GM23338 (cell line): ENCODE measurements around the gene DDX20. TPM values are rescaled to one million over a fixed set of nuclear protein-coding genes. Genes with fewer than 3 reads are reported as not detected.

Experiments used
- ATAC-seq: fragments of 200-7000 bp; cut with Tn5 transposase; 3 replicates; pipeline ENCODE4 v1.9.1; 2020
- DNase-seq: peaks from one replicate; pipeline ENCODE4 v3.0.0-alpha.2; 2015; ENCODE audit warnings: low spot score
- H2AFZ ChIP-seq: fragments of 200-600 bp; sonication (generic); 2 replicates; pipeline ENCODE4 v1.8.0; 2016; ENCODE audit warnings: antibody characterized with exemption, mild to moderate bottlenecking, moderate library complexity
- H3F3A ChIP-seq: fragments of 200-600 bp; sonication (generic); replicated peaks from 2 replicates; pipeline ENCODE4 v1.8.0; 2017; ENCODE audit warnings: antibody characterized with exemption, mixed run types, low read depth
- H3K27ac ChIP-seq: fragments of 200-600 bp; sonication (generic); 2 replicates; pipeline ENCODE4 v1.6.1; 2016; ENCODE audit warnings: low read depth
- H3K27me3 ChIP-seq: fragments of 200-600 bp; sonication (generic); 2 replicates; pipeline ENCODE4 v1.8.0; 2016; ENCODE audit warnings: mild to moderate bottlenecking, mixed run types, moderate library complexity; ENCODE audit not compliant: insufficient read depth
- H3K36me3 ChIP-seq: fragments of 200-600 bp; sonication (generic); 2 replicates; pipeline ENCODE4 v1.8.0; 2016; ENCODE audit warnings: mild to moderate bottlenecking; ENCODE audit not compliant: insufficient read depth
- H3K4me1 ChIP-seq: fragments of 200-600 bp; sonication (generic); 2 replicates; pipeline ENCODE4 v1.8.0; 2016; ENCODE audit warnings: mild to moderate bottlenecking, moderate library complexity; ENCODE audit not compliant: insufficient read depth
- H3K4me2 ChIP-seq: fragments of 200-600 bp; sonication (generic); 2 replicates; pipeline ENCODE4 v1.7.1; 2017; ENCODE audit warnings: mixed run types
- H3K4me3 ChIP-seq: fragments of 200-600 bp; sonication (generic); 2 replicates; pipeline ENCODE4 v1.6.1; 2016; ENCODE audit warnings: mixed run types
- H3K79me2 ChIP-seq: fragments of 200-600 bp; sonication (generic); replicated peaks from 2 replicates; pipeline ENCODE4 v1.8.0; 2017; ENCODE audit warnings: mild to moderate bottlenecking; ENCODE audit not compliant: insufficient read depth
- H3K9me2 ChIP-seq: fragments of 200-600 bp; sonication (generic); 2 replicates; pipeline ENCODE4 v1.8.0; 2017; ENCODE audit not compliant: insufficient read depth
- H4K20me1 ChIP-seq: fragments of 200-600 bp; sonication (generic); replicated peaks from 2 replicates; pipeline ENCODE4 v1.8.0; 2017; ENCODE audit warnings: mild to moderate bottlenecking; ENCODE audit not compliant: insufficient read depth
- H3K27ac Mint-ChIP-seq: 2 replicates; pipeline ENCODE4 v1.8.0; 2020; ENCODE audit warnings: inconsistent platforms, mild to moderate bottlenecking, moderate library complexity, mixed read lengths
- H3K27me3 Mint-ChIP-seq: 3 replicates; pipeline ENCODE4 v1.8.0; 2022; ENCODE audit warnings: low read depth, mild to moderate bottlenecking, moderate library complexity, mixed read lengths, inconsistent platforms; ENCODE audit not compliant: insufficient read depth, poor library complexity
- H3K36me3 Mint-ChIP-seq: 3 replicates; pipeline ENCODE4 v1.8.0; 2021; ENCODE audit warnings: low read depth, mild to moderate bottlenecking, inconsistent platforms, moderate library complexity, mixed read lengths
- H3K4me1 Mint-ChIP-seq: 3 replicates; pipeline ENCODE4 v1.8.0; 2020; ENCODE audit warnings: mild to moderate bottlenecking, inconsistent platforms, mixed read lengths
- H3K4me3 Mint-ChIP-seq: 3 replicates; pipeline ENCODE4 v1.8.0; 2021; ENCODE audit warnings: moderate library complexity, mild to moderate bottlenecking, inconsistent platforms, mixed read lengths
- H3K9me3 Mint-ChIP-seq: 3 replicates; pipeline ENCODE4 v1.8.0; 2020; ENCODE audit warnings: moderate library complexity, mild to moderate bottlenecking, inconsistent platforms, mixed read lengths
- CREB1 ChIP-seq: fragments of 250-450 bp; sonication (Bioruptor Pico); IDR thresholded peaks from 2 replicates; pipeline ENCODE4 v1.5.0; 2020; ENCODE audit warnings: low read depth, mild to moderate bottlenecking, moderate library complexity
- CTCF ChIP-seq, 2 experiments: fragments of 200-600 bp in 1 of 2; sonication (generic) in 1 of 2; conservative IDR thresholded peaks; 2 replicates each; pipeline versions ENCODE4 v1.5.1 to v1.6.1; 2016 to 2017; ENCODE audit warnings: antibody characterized with exemption in 2 of 2, low read depth in 2 of 2, mild to moderate bottlenecking in 2 of 2, moderate library complexity in 1 of 2
- ETS1 ChIP-seq: IDR thresholded peaks from 2 replicates; pipeline ENCODE4 v1.6.1; 2016; ENCODE audit warnings: antibody characterized with exemption
- EZH2 ChIP-seq: fragments of 200-600 bp; sonication (generic); IDR thresholded peaks from one replicate; pipeline ENCODE4 v1.8.0; 2017; ENCODE audit warnings: antibody characterized with exemption, mild to moderate bottlenecking, low read depth; ENCODE audit not compliant: unreplicated experiment
- EZH2phosphoT487 ChIP-seq: fragments of 200-600 bp; sonication (generic); IDR thresholded peaks from one replicate; pipeline ENCODE4 v1.8.1; 2018; ENCODE audit warnings: antibody characterized with exemption; ENCODE audit not compliant: unreplicated experiment
- JUNB ChIP-seq: IDR thresholded peaks from one replicate; pipeline ENCODE4 v1.6.1; 2016; ENCODE audit warnings: antibody characterized with exemption; ENCODE audit not compliant: unreplicated experiment
- NANOG ChIP-seq: IDR thresholded peaks from 2 replicates; pipeline ENCODE4 v1.6.1; 2016; ENCODE audit warnings: antibody characterized with exemption, borderline replicate concordance
- POLR2AphosphoS5 ChIP-seq: IDR thresholded peaks from 2 replicates; pipeline ENCODE4 v1.6.1; 2016; ENCODE audit warnings: antibody characterized with exemption, low read depth
- REST ChIP-seq: IDR thresholded peaks from one replicate; pipeline ENCODE4 v1.6.1; 2018; ENCODE audit warnings: antibody characterized with exemption; ENCODE audit not compliant: unreplicated experiment
- STAT1 ChIP-seq: IDR thresholded peaks from one replicate; pipeline ENCODE4 v1.6.1; 2016; ENCODE audit warnings: antibody characterized with exemption; ENCODE audit not compliant: unreplicated experiment
- ZNF114 ChIP-seq: fragments of 250-450 bp; sonication (Bioruptor Pico); IDR thresholded peaks from 2 replicates; pipeline ENCODE4 v1.5.0; 2020; ENCODE audit warnings: mild to moderate bottlenecking, moderate library complexity
- ZNF331 ChIP-seq: fragments of 250-450 bp; sonication (Bioruptor Pico); IDR thresholded peaks from 2 replicates; pipeline ENCODE4 v1.5.0; 2020; ENCODE audit warnings: low read depth, mild to moderate bottlenecking, moderate library complexity
- ZNF462 ChIP-seq: fragments of 250-450 bp; sonication (Bioruptor Pico); IDR thresholded peaks from 2 replicates; pipeline ENCODE4 v1.5.0; 2020; ENCODE audit warnings: mild to moderate bottlenecking, moderate library complexity
- polyA plus RNA-seq: library from polyadenylated mRNA; unstranded; fragments of >200 nt; fragmentation: Nextera tagmentation; extraction: Ambion mirVana; gene quantifications from 2 replicates; pipeline ENCODE4 v1.2.1, GENCODE V29; 2016
- total RNA-seq: library from RNA; depleted of rRNA; stranded (reverse); fragments of >200 nt; shearing (Covaris generic); gene quantifications from 2 replicates; pipeline ENCODE4 v1.2.3, GENCODE V29; 2014

Gene DDX20
- total and polyA plus RNA-seq, 2 experiments from 2014 or later = 11.9 to 54.4 TPM

- Histone ChIP-seq H4K20me1 (no peaks in the 10 kb centered on the region), H3K4me3 (no peak overlapping the region), H3K4me2 (no peak overlapping the region), H3K4me1 (no peaks in the 10 kb centered on the region), H3K9me2 (no peaks in the 10 kb centered on the region), H2AFZ (no peak overlapping the region), H3K27ac (no peak overlapping the region), H3K27me3 (no peaks in the 10 kb centered on the region), H3F3A (no peaks in the 10 kb centered on the region), H3K79me2 (no peaks in the 10 kb centered on the region), H3K36me3 (peaks cover 11% of the 10 kb centered on the region; the same call in 1 of the 2 replicates)
- Mint-ChIP-seq H3K36me3 (peaks cover 7% of the 10 kb centered on the region; the same call in 2 of the 3 replicates), H3K27ac (no peak overlapping the region), H3K27me3 (no peaks in the 10 kb centered on the region), H3K4me1 (no peaks in the 10 kb centered on the region), H3K9me3 (no peaks in the 10 kb centered on the region), H3K4me3 (no peak overlapping the region)
- ATAC-seq = no peak
- DNase-seq = no peak
- TF ChIP-seq NANOG = no peak
- no peak for TF ChIP-seq ZNF331
- no peak for TF ChIP-seq CTCF (conservative IDR thresholded peaks at IDR 0.05; ENCODE audit: low read depth in 2 of 2)
- TF ChIP-seq ZNF462 = no peak
- TF ChIP-seq STAT1 = no peak
- no peak for TF ChIP-seq ZNF114 (CRISPR knock-in tag)
- TF ChIP-seq REST = no peak
- no peak for TF ChIP-seq EZH2
- no peak for TF ChIP-seq JUNB
- TF ChIP-seq CREB1 (CRISPR knock-in tag) = no peak
- no peak for TF ChIP-seq EZH2phosphoT487
- no peak for TF ChIP-seq ETS1
- no peak for TF ChIP-seq POLR2AphosphoS5
Measured at GRCh38 chr1:111707906-111708305, 47.8 kb upstream of the DDX20 start.
